ENCODE results near the gene CENPA.
"Not testable (repeated sequence)": the region's sequence is repeated elsewhere in the genome, so short reads cannot be mapped to it uniquely, and the experiment has no call there.

The CENPA gene

GRCh38 chr2:26758790-26759321 is 27.0 kb upstream of the CENPA start:
- no peak overlapping the region for H3K4me3 ChIP-seq (ENCODE audit: low read depth, low read length)
- no peaks in the 10 kb centered on the region for H3K36me3 ChIP-seq
- DNase-seq, result no peak
- H3K27ac ChIP-seq, result no peak overlapping the region
- TF ChIP-seq, protein P1, sequence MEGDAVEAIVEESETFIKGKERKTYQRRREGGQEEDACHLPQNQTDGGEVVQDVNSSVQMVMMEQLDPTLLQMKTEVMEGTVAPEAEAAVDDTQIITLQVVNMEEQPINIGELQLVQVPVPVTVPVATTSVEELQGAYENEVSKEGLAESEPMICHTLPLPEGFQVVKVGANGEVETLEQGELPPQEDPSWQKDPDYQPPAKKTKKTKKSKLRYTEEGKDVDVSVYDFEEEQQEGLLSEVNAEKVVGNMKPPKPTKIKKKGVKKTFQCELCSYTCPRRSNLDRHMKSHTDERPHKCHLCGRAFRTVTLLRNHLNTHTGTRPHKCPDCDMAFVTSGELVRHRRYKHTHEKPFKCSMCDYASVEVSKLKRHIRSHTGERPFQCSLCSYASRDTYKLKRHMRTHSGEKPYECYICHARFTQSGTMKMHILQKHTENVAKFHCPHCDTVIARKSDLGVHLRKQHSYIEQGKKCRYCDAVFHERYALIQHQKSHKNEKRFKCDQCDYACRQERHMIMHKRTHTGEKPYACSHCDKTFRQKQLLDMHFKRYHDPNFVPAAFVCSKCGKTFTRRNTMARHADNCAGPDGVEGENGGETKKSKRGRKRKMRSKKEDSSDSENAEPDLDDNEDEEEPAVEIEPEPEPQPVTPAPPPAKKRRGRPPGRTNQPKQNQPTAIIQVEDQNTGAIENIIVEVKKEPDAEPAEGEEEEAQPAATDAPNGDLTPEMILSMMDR (IDR thresholded peaks at IDR 0.05; ENCODE audit: low read depth, low read length), result no peak
- no peaks in the 10 kb centered on the region for H3K27me3 ChIP-seq (ENCODE audit: insufficient read depth, low read depth, severe bottlenecking)
- peaks cover 4% of the 10 kb centered on the region for H3K9me3 ChIP-seq (ENCODE audit: severe bottlenecking)

DNA sequence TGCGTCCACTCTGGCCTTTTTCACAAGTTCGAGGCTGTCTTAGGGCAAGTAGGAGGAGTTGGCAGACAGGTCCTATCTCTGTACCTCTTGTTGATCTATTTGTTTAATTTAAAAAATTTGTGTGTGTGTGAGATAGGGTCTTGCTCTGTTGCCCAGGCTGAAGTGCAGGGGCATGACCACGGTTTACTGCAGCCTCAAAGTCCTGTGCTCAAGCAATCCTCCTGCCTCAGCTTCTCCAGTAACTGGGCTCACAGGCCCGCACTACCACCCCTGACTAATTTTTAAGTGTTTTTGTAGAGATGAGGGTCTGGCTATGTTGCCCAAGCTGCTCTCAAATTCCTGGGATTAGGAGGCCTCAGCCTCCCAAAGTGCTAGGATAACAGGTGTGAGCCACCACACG is 26.0 kb upstream of the CENPA start:
- H3K27me3 ChIP-seq (ENCODE audit: insufficient read depth, low read depth, severe bottlenecking), result no peaks in the 10 kb centered on the region
- no peak overlapping the region for H3K27ac ChIP-seq
- TF ChIP-seq, protein P1 (IDR thresholded peaks at IDR 0.05; ENCODE audit: low read depth, low read length), result no peak
- no peaks in the 10 kb centered on the region for H3K36me3 ChIP-seq
- DNase-seq, result no peak
- no peak overlapping the region for H3K4me3 ChIP-seq (ENCODE audit: low read depth, low read length)
- H3K9me3 ChIP-seq (ENCODE audit: severe bottlenecking), result peaks cover 4% of the 10 kb centered on the region

GRCh38 chr2:26760991-26761390 is 24.9 kb upstream of the CENPA start:
- H3K36me3 ChIP-seq; DNase-seq; H3K27me3 ChIP-seq (ENCODE audit: insufficient read depth, low read depth, severe bottlenecking); H3K4me3 ChIP-seq (ENCODE audit: low read depth, low read length); H3K9me3 ChIP-seq (ENCODE audit: severe bottlenecking); H3K27ac ChIP-seq: not testable (repeated sequence)

- H3K27me3 ChIP-seq (ENCODE audit: insufficient read depth, low read depth, severe bottlenecking), result no peaks in the 10 kb centered on the region
- DNase-seq, result no peak
- peaks cover 6% of the 10 kb centered on the region for H3K36me3 ChIP-seq
- TF ChIP-seq, protein P1 (IDR thresholded peaks at IDR 0.05; ENCODE audit: low read depth, low read length), result no peak
- peaks cover 4% of the 10 kb centered on the region for H3K9me3 ChIP-seq (ENCODE audit: severe bottlenecking)
- no peak overlapping the region for H3K4me3 ChIP-seq (ENCODE audit: low read depth, low read length)
- no peak overlapping the region for H3K27ac ChIP-seq
Measured at GRCh38 chr2:26763019-26763418, 22.8 kb upstream of the CENPA start.

DNA sequence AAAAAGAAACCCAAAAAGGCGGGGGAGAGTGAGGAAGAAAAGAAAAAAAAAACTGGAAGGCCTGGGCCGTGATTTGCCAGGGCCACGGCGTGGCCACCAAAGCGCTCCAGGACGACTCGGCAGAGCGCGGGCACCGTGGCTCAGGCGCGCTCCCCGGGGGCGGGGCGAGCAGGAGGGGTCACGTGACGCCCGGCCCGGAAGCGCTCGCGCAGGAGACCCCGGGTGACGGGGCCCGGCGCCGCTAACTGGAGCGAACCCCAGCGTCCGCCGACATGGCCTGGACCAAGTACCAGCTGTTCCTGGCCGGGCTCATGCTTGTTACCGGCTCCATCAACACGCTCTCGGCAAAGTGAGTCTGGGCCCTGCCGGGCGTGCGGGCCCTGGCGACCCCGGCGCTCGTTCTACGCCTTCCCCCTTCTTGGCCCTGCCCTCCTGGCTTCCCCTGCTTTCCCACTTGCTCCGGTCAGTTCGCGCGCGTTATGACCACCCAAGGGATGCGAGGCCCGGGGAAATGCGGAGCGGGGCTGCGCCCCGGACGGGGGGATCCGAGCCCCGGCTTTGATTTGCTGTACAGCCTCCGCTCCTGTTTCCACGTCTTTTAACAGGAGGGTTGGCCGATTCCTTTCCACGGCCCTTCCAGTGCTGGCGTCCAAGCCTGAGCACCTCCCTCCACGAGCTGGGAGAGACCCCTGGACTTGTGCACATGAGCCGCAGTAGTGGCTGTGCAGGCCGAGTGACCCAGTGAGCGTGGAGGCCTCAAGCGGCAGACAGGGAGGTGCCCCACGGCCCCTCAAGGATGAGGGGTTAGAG is 21.6 kb upstream of the CENPA start, which contains the start of gene SLC35F6:
SLC35F6 (plus strand) TSS at position 207 of the 810 bp plus-strand sequence; CDS start at position 273, 66 bp downstream.
- Histone ChIP-seq H3K27ac (peak within 1 kb of the TSS; percentile 80), H3K4me3 (ENCODE audit: low read depth, low read length) (peak within 1 kb of the TSS; percentile 76), H3K36me3 (peaks cover 12% of the 10 kb centered on the region), H3K9me3 (ENCODE audit: severe bottlenecking) (peaks cover 4% of the 10 kb centered on the region), H3K27me3 (ENCODE audit: insufficient read depth, low read depth, severe bottlenecking) (no peaks in the 10 kb centered on the region)
- TF ChIP-seq, protein P1 (IDR thresholded peaks at IDR 0.05; ENCODE audit: low read depth, low read length), result no peak
- peak; percentile 87 for DNase-seq

GRCh38 chr2:26764906-26765305 is 20.9 kb upstream of the CENPA start:
- DNase-seq, result no peak
- Histone ChIP-seq H3K4me3 (ENCODE audit: low read depth, low read length) (peak overlapping the region; percentile 76), H3K9me3 (ENCODE audit: severe bottlenecking) (peaks cover 4% of the 10 kb centered on the region), H3K27ac (peak overlapping the region; percentile 80), H3K27me3 (ENCODE audit: insufficient read depth, low read depth, severe bottlenecking) (no peaks in the 10 kb centered on the region), H3K36me3 (peaks cover 18% of the 10 kb centered on the region)
- TF ChIP-seq, protein P1 (IDR thresholded peaks at IDR 0.05; ENCODE audit: low read depth, low read length), result no peak
